ENCODE measurements around the gene NOVA2. TPM values are rescaled to one million over a fixed set of nuclear protein-coding genes. Genes with fewer than 3 reads are reported as not detected.

Gene NOVA2
- total and polyA plus RNA-seq, 2 donors (not counting 1 experiment from before 2014, with no cell fraction given), result not detected

- no peaks in the 10 kb centered on the region for H3K79me2 ChIP-seq (ENCODE audit: control insufficient read depth, insufficient read depth, low read length)
- H3K4me2 ChIP-seq (replicated peaks; ENCODE audit: low read depth, low read length, poor library complexity, severe bottlenecking), result no peak overlapping the region
- H3K9me3 ChIP-seq (ENCODE audit: control extremely low read depth in 1 of 3, control insufficient read depth in 2 of 3, insufficient read depth in 1 of 3, low read length in 2 of 3), result no peaks in the 10 kb centered on the region
- POLR2A ChIA-PET, result no interaction called here
- no peaks in the 10 kb centered on the region for H3K36me3 ChIP-seq (replicated peaks in 1 of 2; ENCODE audit: control extremely low read depth in 1 of 2, control insufficient read depth in 1 of 2, extremely low read depth in 1 of 2, insufficient read depth in 2 of 2, low read length in 1 of 2)
- intact Hi-C loops (cut with micrococcal nuclease), result no loop called here
- no peak overlapping the region for H3K27ac ChIP-seq (ENCODE audit: low read length in 2 of 2)
- CTCF ChIA-PET, result interaction anchor here (0.8 kb wide), 1 partner anchor 104 kb away, joined by 4 read pairs; no protein-coding TSS in a partner anchor
- H2AFZ ChIP-seq (ENCODE audit: insufficient read depth, low read depth, low read length, poor library complexity, severe bottlenecking), result no peak overlapping the region
- no peak overlapping the region for H3K27ac Mint-ChIP-seq
- H3K27me3 Mint-ChIP-seq, result peaks cover 10% of the 10 kb centered on the region
- no peaks in the 10 kb centered on the region for H3K4me1 ChIP-seq (ENCODE audit: control insufficient read depth in 2 of 2, insufficient read depth in 2 of 2, low read length in 2 of 2)
- H3K9me3 Mint-ChIP-seq (ENCODE audit: insufficient read depth), result no peaks in the 10 kb centered on the region
- no peak overlapping the region for H3K9ac ChIP-seq (ENCODE audit: low read length)
- no peaks in the 10 kb centered on the region for H4K20me1 ChIP-seq (ENCODE audit: control insufficient read depth, insufficient read depth, low read length, poor library complexity, severe bottlenecking)
- TF ChIP-seq CTCF (IDR thresholded peaks at IDR 0.05) (no peak), EZH2 (IDR thresholded peaks at IDR 0.05; ENCODE audit: borderline replicate concordance, insufficient read depth, low read depth, low read length, poor library complexity, severe bottlenecking) (no peak)
- no peaks in the 10 kb centered on the region for H3K4me1 Mint-ChIP-seq
- no peak overlapping the region for H3K4me3 Mint-ChIP-seq
- DNase-seq, result no peak
- 95% methylated on average over 2 of the region's 8 CpGs for WGBS (ENCODE audit: insufficient coverage)
- H3K27me3 ChIP-seq (replicated peaks in 1 of 4; ENCODE audit: control extremely low read depth in 1 of 4, control insufficient read depth in 3 of 4, insufficient read depth in 4 of 4, low read length in 3 of 4), result peaks cover 0 to 4% (median 0%) of the 10 kb centered on the region in 4 experiments
- no peak for ATAC-seq (ENCODE audit: low read depth)
- no peak overlapping the region for H3K4me3 ChIP-seq (ENCODE audit: control extremely low read depth in 1 of 5, extremely low read depth in 1 of 5, insufficient read depth in 1 of 5, low read depth in 2 of 5, low read length in 4 of 5)
Observed at GRCh38 chr19:45920458-45920857, 53.2 kb downstream of the NOVA2 start.

GRCh38 chr19:45919678-45920077, 54.0 kb downstream of the NOVA2 start:
- ChIA-PET POLR2A (no interaction called here), CTCF (interaction anchor here (0.8 kb wide), 1 partner anchor 103 kb away, joined by 4 read pairs; no protein-coding TSS in a partner anchor)
- H3K4me1 Mint-ChIP-seq, result no peaks in the 10 kb centered on the region
- H3K27ac ChIP-seq (ENCODE audit: low read length in 2 of 2), result no peak overlapping the region
- H3K27ac Mint-ChIP-seq, result no peak overlapping the region
- H3K9ac ChIP-seq (ENCODE audit: low read length), result no peak overlapping the region
- H3K79me2 ChIP-seq (ENCODE audit: control insufficient read depth, insufficient read depth, low read length), result no peaks in the 10 kb centered on the region
- H3K4me2 ChIP-seq (replicated peaks; ENCODE audit: low read depth, low read length, poor library complexity, severe bottlenecking), result no peak overlapping the region
- H3K9me3 ChIP-seq (ENCODE audit: control extremely low read depth in 1 of 3, control insufficient read depth in 2 of 3, insufficient read depth in 1 of 3, low read length in 2 of 3), result no peaks in the 10 kb centered on the region
- TF ChIP-seq EZH2 (IDR thresholded peaks at IDR 0.05; ENCODE audit: borderline replicate concordance, insufficient read depth, low read depth, low read length, poor library complexity, severe bottlenecking) (no peak), CTCF (IDR thresholded peaks at IDR 0.05) (no peak)
- intact Hi-C loops (cut with micrococcal nuclease), result no loop called here
- H3K4me3 ChIP-seq (ENCODE audit: control extremely low read depth in 1 of 5, extremely low read depth in 1 of 5, insufficient read depth in 1 of 5, low read depth in 2 of 5, low read length in 4 of 5), result no peak overlapping the region
- no peaks in the 10 kb centered on the region for H3K36me3 ChIP-seq (replicated peaks in 1 of 2; ENCODE audit: control extremely low read depth in 1 of 2, control insufficient read depth in 1 of 2, extremely low read depth in 1 of 2, insufficient read depth in 2 of 2, low read length in 1 of 2)
- H3K9me3 Mint-ChIP-seq (ENCODE audit: insufficient read depth), result no peaks in the 10 kb centered on the region
- H3K4me1 ChIP-seq (ENCODE audit: control insufficient read depth in 2 of 2, insufficient read depth in 2 of 2, low read length in 2 of 2), result no peaks in the 10 kb centered on the region
- DNase-seq, result no peak
- 69% methylated on average over 4 of the region's 7 CpGs for WGBS (ENCODE audit: insufficient coverage)
- no peak overlapping the region for H3K4me3 Mint-ChIP-seq
- H2AFZ ChIP-seq (ENCODE audit: insufficient read depth, low read depth, low read length, poor library complexity, severe bottlenecking), result no peak overlapping the region
- peaks cover 10% of the 10 kb centered on the region for H3K27me3 Mint-ChIP-seq
- peaks cover 0 to 4% (median 0%) of the 10 kb centered on the region in 4 experiments for H3K27me3 ChIP-seq (replicated peaks in 1 of 4; ENCODE audit: control extremely low read depth in 1 of 4, control insufficient read depth in 3 of 4, insufficient read depth in 4 of 4, low read length in 3 of 4)
- no peak for ATAC-seq (ENCODE audit: low read depth)
- H4K20me1 ChIP-seq (ENCODE audit: control insufficient read depth, insufficient read depth, low read length, poor library complexity, severe bottlenecking), result no peaks in the 10 kb centered on the region

Data from B cell (primary cell).